Putamen (tissue), 1 donor: Measurements from ENCODE around the gene SINHCAF.

Source experiments
- DNase-seq: peaks from one replicate; pipeline ENCODE4 v3.0.0-alpha.2; 2016; ENCODE audit warnings: low spot score

Gene SINHCAF

DNA sequence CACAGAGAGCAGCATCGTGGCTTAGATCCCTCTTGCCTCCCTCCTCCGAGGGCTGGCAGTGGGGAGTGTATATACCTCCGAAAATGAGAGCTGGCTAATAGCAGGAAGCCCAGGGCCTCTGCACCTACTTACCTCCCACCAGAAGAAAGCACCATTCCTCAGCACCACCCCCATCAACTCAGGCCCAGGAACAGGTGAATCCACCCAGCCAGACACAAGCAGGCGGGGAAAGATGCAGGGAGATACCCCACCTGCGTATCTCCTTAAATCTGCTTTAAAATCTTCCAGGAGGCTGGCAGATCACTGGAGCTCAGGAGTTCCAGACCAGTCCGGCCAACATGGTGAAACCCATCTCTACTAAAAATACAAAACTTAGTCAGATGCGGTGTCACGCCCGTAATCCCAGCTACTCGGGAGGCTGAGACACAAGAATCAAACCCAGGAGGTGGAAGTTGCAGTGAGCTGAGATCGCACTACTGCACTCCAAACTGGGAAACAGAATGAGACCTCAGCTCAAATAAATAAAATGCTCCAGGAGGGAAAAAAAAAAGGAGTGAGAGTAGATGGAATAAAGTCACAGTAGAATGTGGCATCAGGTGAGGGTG lies 93.5 kb downstream of the SINHCAF start:
- DNase-seq: no peak

DNA sequence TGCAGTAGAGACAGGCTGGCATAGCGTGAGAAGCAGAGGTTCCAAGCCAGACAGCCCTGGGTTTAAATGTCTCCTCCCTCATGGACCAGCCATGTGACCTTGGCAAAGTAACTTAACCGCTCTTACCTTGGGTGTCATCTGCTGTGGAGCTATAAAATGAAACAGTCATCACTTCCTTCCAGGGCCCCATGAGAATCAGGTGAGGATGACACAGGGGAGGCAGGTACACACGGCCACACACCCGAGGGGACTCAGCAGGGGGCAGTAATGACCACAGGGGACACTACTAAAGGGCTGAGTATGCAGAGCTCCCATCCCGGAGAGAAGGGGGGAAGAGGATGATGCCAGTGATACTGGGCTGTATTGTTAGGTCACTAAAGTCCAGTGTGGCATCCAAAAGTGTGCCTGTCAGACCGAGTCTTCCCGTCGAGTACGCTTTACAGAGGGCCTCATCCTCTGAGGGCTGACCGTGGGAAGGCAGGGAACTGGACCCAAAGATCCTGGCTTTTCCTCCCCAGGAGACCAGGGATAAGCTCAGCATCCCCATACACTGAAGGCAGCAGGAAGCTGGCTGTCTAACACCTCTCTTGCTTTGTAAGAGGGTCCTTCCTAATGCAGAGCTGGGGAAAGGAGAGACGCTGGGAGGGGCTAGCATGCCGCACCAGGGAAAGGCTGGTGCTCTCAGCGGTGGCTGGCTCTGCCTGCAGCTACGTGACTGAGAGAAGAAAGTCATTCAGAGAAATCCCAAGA lies 94.2 kb downstream of the SINHCAF start:
- no peak for DNase-seq
